GM12878 (cell line): ENCODE data around the gene BIRC6. TPM values are rescaled to one million over a fixed set of nuclear protein-coding genes. Genes with fewer than 3 reads are reported as not detected.

Experiments
- CREB1 ChIP-seq: IDR thresholded peaks from 2 replicates; pipeline ENCODE4 v1.6.1; 2012; ENCODE audit warnings: low read depth, mild to moderate bottlenecking, inconsistent platforms
- E2F4 ChIP-seq: IDR thresholded peaks from 2 replicates; pipeline ENCODE4 v1.6.1; 2012; ENCODE audit warnings: low read depth, low read length, improper control_type of control experiment
- EZH2 ChIP-seq: IDR thresholded peaks from 2 replicates; pipeline ENCODE4 v1.6.1; 2012; ENCODE audit warnings: low read depth, mild to moderate bottlenecking, control low read depth, inconsistent platforms, low read length, borderline replicate concordance; ENCODE audit not compliant: control insufficient read depth
- NR2C1 ChIP-seq: fragments of 450-650 bp; IDR thresholded peaks from 2 replicates; pipeline ENCODE4 v1.6.1; 2017; ENCODE audit warnings: antibody characterized with exemption, mild to moderate bottlenecking, moderate library complexity
- RB1 ChIP-seq: fragments of 450-650 bp; formaldehyde crosslinking; IDR thresholded peaks from 2 replicates; pipeline ENCODE4 v1.6.1; 2017; ENCODE audit warnings: mild to moderate bottlenecking, borderline replicate concordance
- RELB ChIP-seq: fragments of 450-650 bp; IDR thresholded peaks from 2 replicates; pipeline ENCODE4 v1.6.1; 2017; ENCODE audit warnings: low read depth, mild to moderate bottlenecking, moderate library complexity
- SMC3 ChIP-seq: IDR thresholded peaks from 2 replicates; pipeline ENCODE4 v1.6.1; 2011; ENCODE audit warnings: low read length, improper control_type of control experiment, borderline replicate concordance
- ZNF687 ChIP-seq: fragments of 450-650 bp; IDR thresholded peaks from 2 replicates; pipeline ENCODE4 v1.6.1; 2017; ENCODE audit warnings: mild to moderate bottlenecking, moderate library complexity
- polyA plus RNA-seq, 11 experiments: library from polyadenylated mRNA; depleted of rRNA in 4 of 11; unstranded in 6 of 11; stranded (reverse) in 5 of 11; fragments of >200 nt; fragmentation: Nextera tagmentation in 4 of 11; fragmentation: Illumina TruSeq in 1 of 11; extraction: Ambion mirVana in 4 of 11; extraction: Trizol in 1 of 11; gene quantifications; 1 replicate in 1 of 11; 2 replicates in 10 of 11; pipeline versions ENCODE4 v1.2.1 to v1.2.3, GENCODE V29; 2011 to 2016; ENCODE audit warnings: inconsistent platforms in 2 of 11, missing spikeins in 2 of 11, low read depth in 1 of 11
- total RNA-seq, 4 experiments: library from RNA; depleted of rRNA in 3 of 4; stranded (reverse); fragments of >200 nt in 3 of 4; fragmentation: Illumina TruSeq in 1 of 4; extraction: Trizol in 1 of 4; gene quantifications; 2 replicates each; pipeline versions ENCODE4 v1.2.1 to v1.2.3, GENCODE V29; 2013 to 2021

BIRC6 gene
- total and polyA plus RNA-seq, 10 of the 15 experiments (the other 5 are each of a cell fraction or from before 2014, with no cell fraction given) = 18.8 to 118 (median 55.0) TPM

- no peak for TF ChIP-seq NR2C1
- TF ChIP-seq SMC3 = no peak
- TF ChIP-seq E2F4 = no peak
- TF ChIP-seq ZNF687 = no peak
- TF ChIP-seq EZH2 = no peak
- TF ChIP-seq RB1 = no peak
- TF ChIP-seq RELB = no peak
- no peak for TF ChIP-seq CREB1
- TF ChIP-seq, all 136 proteins: peak for 0
Measured at GRCh38 chr2:32504877-32505478, 148.2 kb downstream of the BIRC6 start (continued).
